ENCODE results near the gene NF1.

Gene NF1

DNA sequence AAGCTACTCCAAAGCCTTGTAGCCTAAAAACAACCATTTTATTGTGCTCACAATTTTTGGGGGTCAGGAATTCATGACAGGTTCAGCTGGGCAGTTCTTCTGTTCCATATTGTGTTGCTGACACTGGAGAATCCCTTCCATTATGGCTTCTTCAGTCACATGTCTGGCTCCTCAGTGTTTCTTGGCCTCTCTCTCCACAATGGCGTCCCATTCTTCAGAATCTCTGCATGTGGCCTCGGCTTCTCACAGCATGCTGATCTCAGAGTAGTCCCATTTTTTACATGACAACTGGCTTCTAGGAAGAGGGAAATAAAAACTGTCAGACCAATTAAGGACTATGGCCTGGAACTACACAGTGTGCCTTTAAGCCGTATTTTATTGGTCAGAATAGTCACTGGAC, 49.7 kb downstream of the NF1 start:
- no peaks in the 10 kb centered on the region for H3K9me2 ChIP-seq (ENCODE audit: low read depth, low read length)
- H3K9ac ChIP-seq (ENCODE audit: low read length): no peak overlapping the region
- peaks cover 25% of the 10 kb centered on the region for H3K4me1 ChIP-seq (ENCODE audit: insufficient read depth, low read length, severe bottlenecking)
- no peak overlapping the region for H3K4me2 ChIP-seq (ENCODE audit: low read length)
- H3K9me3 ChIP-seq (ENCODE audit: low read length): no peaks in the 10 kb centered on the region
- TF ChIP-seq EZH2 (IDR thresholded peaks at IDR 0.05; ENCODE audit: borderline replicate concordance, low read length): no peak
- TF ChIP-seq, protein P1, sequence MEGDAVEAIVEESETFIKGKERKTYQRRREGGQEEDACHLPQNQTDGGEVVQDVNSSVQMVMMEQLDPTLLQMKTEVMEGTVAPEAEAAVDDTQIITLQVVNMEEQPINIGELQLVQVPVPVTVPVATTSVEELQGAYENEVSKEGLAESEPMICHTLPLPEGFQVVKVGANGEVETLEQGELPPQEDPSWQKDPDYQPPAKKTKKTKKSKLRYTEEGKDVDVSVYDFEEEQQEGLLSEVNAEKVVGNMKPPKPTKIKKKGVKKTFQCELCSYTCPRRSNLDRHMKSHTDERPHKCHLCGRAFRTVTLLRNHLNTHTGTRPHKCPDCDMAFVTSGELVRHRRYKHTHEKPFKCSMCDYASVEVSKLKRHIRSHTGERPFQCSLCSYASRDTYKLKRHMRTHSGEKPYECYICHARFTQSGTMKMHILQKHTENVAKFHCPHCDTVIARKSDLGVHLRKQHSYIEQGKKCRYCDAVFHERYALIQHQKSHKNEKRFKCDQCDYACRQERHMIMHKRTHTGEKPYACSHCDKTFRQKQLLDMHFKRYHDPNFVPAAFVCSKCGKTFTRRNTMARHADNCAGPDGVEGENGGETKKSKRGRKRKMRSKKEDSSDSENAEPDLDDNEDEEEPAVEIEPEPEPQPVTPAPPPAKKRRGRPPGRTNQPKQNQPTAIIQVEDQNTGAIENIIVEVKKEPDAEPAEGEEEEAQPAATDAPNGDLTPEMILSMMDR (IDR thresholded peaks at IDR 0.05; ENCODE audit: low read length): no peak
- H3K27me3 ChIP-seq (ENCODE audit: insufficient read depth, low read length): no peaks in the 10 kb centered on the region
- H2AFZ ChIP-seq (ENCODE audit: low read length): no peak overlapping the region
- H3K4me3 ChIP-seq (ENCODE audit: low read depth, low read length, poor library complexity, severe bottlenecking): no peak overlapping the region
- H3K36me3 ChIP-seq (ENCODE audit: insufficient read depth, low read length): no peaks in the 10 kb centered on the region
- H3F3A ChIP-seq (ENCODE audit: insufficient read depth, low read length): no peaks in the 10 kb centered on the region
- no peaks in the 10 kb centered on the region for H4K20me1 ChIP-seq (ENCODE audit: insufficient read depth, low read length)
- H3K27ac ChIP-seq (ENCODE audit: low read depth, low read length, poor library complexity, severe bottlenecking): no peak overlapping the region
- H3K79me2 ChIP-seq (ENCODE audit: insufficient read depth, low read length): no peaks in the 10 kb centered on the region

DNA sequence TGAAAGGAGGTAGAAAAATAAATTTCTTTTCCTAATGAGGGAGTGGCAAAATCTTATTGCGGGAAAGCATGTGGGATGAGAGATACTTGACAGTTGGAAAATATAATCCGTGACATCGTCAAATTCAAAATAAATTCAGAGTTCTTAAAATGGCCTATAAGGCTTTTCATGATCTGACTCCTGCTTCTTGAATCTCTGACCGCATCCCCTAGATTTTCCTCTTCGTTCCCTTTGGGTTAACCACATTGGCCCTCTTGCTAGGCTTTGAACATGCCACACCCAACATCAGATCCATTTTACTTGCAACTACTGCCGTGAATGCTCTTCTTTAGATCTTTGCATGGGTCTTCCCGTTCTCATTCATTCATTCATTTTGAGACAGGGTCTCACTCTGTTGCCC, 50.1 kb downstream of the NF1 start:
- H2AFZ ChIP-seq (ENCODE audit: low read length): no peak overlapping the region
- no peaks in the 10 kb centered on the region for H3K79me2 ChIP-seq (ENCODE audit: insufficient read depth, low read length)
- TF ChIP-seq, protein P1 (IDR thresholded peaks at IDR 0.05; ENCODE audit: low read length): no peak
- no peak for TF ChIP-seq EZH2 (IDR thresholded peaks at IDR 0.05; ENCODE audit: borderline replicate concordance, low read length)

DNA sequence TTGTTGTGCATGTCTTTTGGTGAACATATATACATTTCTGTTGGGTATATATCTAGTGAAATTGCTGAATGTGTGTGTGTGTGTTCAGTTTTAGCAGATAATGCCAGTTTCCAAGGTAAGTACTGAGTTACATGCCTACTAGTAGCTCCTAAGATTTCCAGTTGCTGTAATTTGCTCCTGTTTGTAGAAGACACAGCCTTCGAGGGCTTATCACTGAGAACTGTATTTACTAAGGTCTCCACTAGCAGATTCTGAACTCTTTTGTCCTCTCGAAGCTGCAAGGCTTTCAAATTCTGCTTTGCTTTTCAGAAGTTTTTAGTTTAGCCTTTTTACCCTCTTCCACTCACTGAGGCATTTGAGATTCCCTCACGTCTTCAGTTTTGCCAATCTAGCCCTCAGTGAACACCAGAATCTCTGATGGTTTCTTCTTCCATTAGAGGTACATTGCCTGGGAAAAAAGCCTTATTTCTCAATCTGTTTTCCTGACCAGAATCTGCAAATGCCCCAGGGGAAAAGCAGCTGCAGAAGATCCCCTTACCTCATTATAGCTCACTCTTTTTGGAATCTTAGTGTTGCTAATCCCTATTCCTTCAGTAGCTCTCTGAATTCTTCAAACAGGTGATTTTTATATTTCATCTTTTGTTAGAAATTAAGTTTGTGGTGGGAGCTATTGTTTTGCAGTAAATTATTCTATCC, 52.9 kb downstream of the NF1 start:
- Histone ChIP-seq H3K27me3 (ENCODE audit: insufficient read depth, low read length) (no peaks in the 10 kb centered on the region), H3K9ac (ENCODE audit: low read length) (no peak overlapping the region), H2AFZ (ENCODE audit: low read length) (no peak overlapping the region), H3K4me1 (ENCODE audit: insufficient read depth, low read length, severe bottlenecking) (no peaks in the 10 kb centered on the region), H3K36me3 (ENCODE audit: insufficient read depth, low read length) (no peaks in the 10 kb centered on the region), H3F3A (ENCODE audit: insufficient read depth, low read length) (no peaks in the 10 kb centered on the region), H3K4me2 (ENCODE audit: low read length) (no peak overlapping the region), H3K4me3 (ENCODE audit: low read depth, low read length, poor library complexity, severe bottlenecking) (no peak overlapping the region), H3K79me2 (ENCODE audit: insufficient read depth, low read length) (no peaks in the 10 kb centered on the region), H3K9me2 (ENCODE audit: low read depth, low read length) (no peaks in the 10 kb centered on the region), H4K20me1 (ENCODE audit: insufficient read depth, low read length) (no peaks in the 10 kb centered on the region), H3K9me3 (ENCODE audit: low read length) (no peaks in the 10 kb centered on the region), H3K27ac (ENCODE audit: low read depth, low read length, poor library complexity, severe bottlenecking) (no peak overlapping the region)
- no peak for TF ChIP-seq EZH2 (IDR thresholded peaks at IDR 0.05; ENCODE audit: borderline replicate concordance, low read length)
- TF ChIP-seq, protein P1 (IDR thresholded peaks at IDR 0.05; ENCODE audit: low read length): no peak

More for the DNA sequence above, 50.1 kb downstream of the NF1 start:
- Histone ChIP-seq H3K9me3 (ENCODE audit: low read length) (no peaks in the 10 kb centered on the region), H3K4me2 (ENCODE audit: low read length) (no peak overlapping the region), H3K4me1 (ENCODE audit: insufficient read depth, low read length, severe bottlenecking) (peaks cover 21% of the 10 kb centered on the region), H3K4me3 (ENCODE audit: low read depth, low read length, poor library complexity, severe bottlenecking) (no peak overlapping the region), H4K20me1 (ENCODE audit: insufficient read depth, low read length) (no peaks in the 10 kb centered on the region), H3F3A (ENCODE audit: insufficient read depth, low read length) (no peaks in the 10 kb centered on the region), H3K27ac (ENCODE audit: low read depth, low read length, poor library complexity, severe bottlenecking) (no peak overlapping the region), H3K9me2 (ENCODE audit: low read depth, low read length) (no peaks in the 10 kb centered on the region), H3K36me3 (ENCODE audit: insufficient read depth, low read length) (no peaks in the 10 kb centered on the region), H3K27me3 (ENCODE audit: insufficient read depth, low read length) (no peaks in the 10 kb centered on the region), H3K9ac (ENCODE audit: low read length) (no peak overlapping the region)
